Activated CD4-positive, alpha-beta T cell treated with anti-CD3 and anti-CD28 coated beads for 36 hours (primary cell): ENCODE data around the gene ALPG. TPM values are rescaled to one million over a fixed set of nuclear protein-coding genes. Genes with fewer than 3 reads are reported as not detected.
"Not testable (repeated sequence)": the region's sequence is repeated elsewhere in the genome, so short reads cannot be mapped to it uniquely, and the experiment has no call there.

ENCODE experiments used
- ATAC-seq: fragments of 200-7000 bp; cut with Tn5 transposase; one replicate; pipeline ENCODE4 v1.10.0; 2021; ENCODE audit warnings: mild to moderate bottlenecking, moderate library complexity
- CTCF ChIA-PET: fragments of 350-600 bp; sonication (Branson Sonifier 250); formaldehyde crosslinking; loops from one replicate; lab custom pipeline; 2021; ENCODE audit warnings: antibody characterized with exemption; lab: Charles Lee
- POLR2A ChIA-PET: fragments of 350-600 bp; sonication (Branson Sonifier 250); formaldehyde crosslinking; loops from one replicate; lab custom pipeline; 2021; ENCODE audit warnings: antibody characterized with exemption, inconsistent platforms; lab: Charles Lee
- DNase-seq: peaks from one replicate; pipeline ENCODE4 v3.0.0-alpha.2; 2020
- H3K27ac Mint-ChIP-seq: one replicate; pipeline ENCODE4 v1.8.0; 2021; ENCODE audit warnings: mixed read lengths
- H3K27me3 Mint-ChIP-seq: one replicate; pipeline ENCODE4 v1.8.0; 2021; ENCODE audit warnings: mixed read lengths
- H3K36me3 Mint-ChIP-seq: one replicate; pipeline ENCODE4 v1.8.0; 2021; ENCODE audit warnings: low read depth, mixed read lengths
- H3K4me1 Mint-ChIP-seq: one replicate; pipeline ENCODE4 v1.8.0; 2021; ENCODE audit warnings: mixed read lengths
- H3K4me3 Mint-ChIP-seq: one replicate; pipeline ENCODE4 v1.8.0; 2021; ENCODE audit warnings: mild to moderate bottlenecking, moderate library complexity, mixed read lengths
- H3K9me3 Mint-ChIP-seq: one replicate; pipeline ENCODE4 v1.8.0; 2021; ENCODE audit warnings: low read depth, mixed read lengths
- intact Hi-C, 2 experiments: fragments of 100-400 bp; cut with DNase I in 1 of 2; cut with micrococcal nuclease in 1 of 2; formaldehyde crosslinking; loops; one replicate each; pipeline versions ENCODE4 v1.14.2 to v1.15.1; 2022 to 2024; cut with DNase I, micrococcal nuclease
- total RNA-seq, 2 experiments: library from RNA; stranded (reverse); gene quantifications; one replicate each; pipeline ENCODE4 v1.2.3, GENCODE V29; 2021

Gene ALPG
- total RNA-seq, 2 experiments from 2014 or later = not detected

DNA sequence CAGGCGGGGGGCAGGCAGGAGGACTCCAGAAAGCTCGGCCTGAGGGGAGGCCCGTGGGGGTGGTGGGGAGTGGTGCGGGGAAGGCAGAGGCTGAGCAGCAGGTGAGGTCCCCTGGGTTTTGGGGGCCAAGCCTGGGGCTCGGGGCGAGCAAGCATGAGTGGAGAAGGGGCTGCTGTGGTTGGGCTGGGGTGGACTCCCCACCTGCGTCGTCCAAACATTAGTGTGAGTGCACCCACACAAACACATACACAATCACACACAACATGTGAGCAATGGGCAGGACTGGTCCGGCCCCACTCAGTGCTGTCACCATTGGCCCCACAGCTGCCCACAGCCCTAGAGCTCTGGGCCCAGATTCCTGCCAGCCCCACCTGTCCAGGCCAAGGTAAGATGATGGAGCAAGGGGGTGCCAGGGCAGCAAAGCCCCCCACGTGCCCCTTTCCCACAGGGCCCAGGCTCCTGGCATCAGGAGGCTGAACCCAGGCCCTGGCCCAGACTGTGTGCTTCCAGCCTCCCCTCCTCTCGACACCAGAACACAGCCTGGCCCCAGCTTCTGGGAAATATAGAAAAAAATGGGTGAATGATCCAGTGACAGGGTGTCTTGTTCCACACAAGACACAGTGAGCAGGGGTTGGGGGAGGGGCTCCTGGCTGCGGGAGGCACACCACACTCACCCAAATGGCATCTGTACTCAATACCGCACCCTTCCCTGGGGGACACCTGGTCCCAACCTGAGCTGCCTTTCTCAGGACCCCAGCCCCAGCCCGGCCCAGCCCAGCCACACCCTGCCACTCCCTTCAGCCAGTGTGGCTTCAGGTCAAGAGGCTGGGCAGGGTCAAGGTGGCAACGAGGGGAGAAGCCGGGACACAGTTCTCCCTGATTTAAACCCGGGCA is 28.6 kb upstream of the ALPG start:
- Mint-ChIP-seq H3K4me3 (no peak overlapping the region), H3K4me1 (no peaks in the 10 kb centered on the region), H3K27ac (no peak overlapping the region), H3K36me3 (no peaks in the 10 kb centered on the region), H3K27me3 (peaks cover 9% of the 10 kb centered on the region), H3K9me3 (no peaks in the 10 kb centered on the region)
- ChIA-PET POLR2A (interaction anchor here (1.3 kb wide), 1 partner anchor 8 kb away, joined by 8 read pairs; no protein-coding TSS in a partner anchor), CTCF (no interaction called here)
- intact Hi-C loops = no loop called here
- no peak for ATAC-seq
- no peak for DNase-seq

- POLR2A ChIA-PET = interaction anchor here (1.3 kb wide), 1 partner anchor 9 kb away, joined by 8 read pairs; no protein-coding TSS in a partner anchor
- CTCF ChIA-PET = not testable (repeated sequence)
Measured at GRCh38 chr2:232378735-232379151, 27.9 kb upstream of the ALPG start, which contains the start of gene ALPP. TSS of gene ALPP (plus strand) at chr2:232378751. CDS start at chr2:232378803, 52 bp downstream.

GRCh38 chr2:232379610-232380590 is 26.7 kb upstream of the ALPG start:
- H3K4me3 Mint-ChIP-seq, DNase-seq, H3K9me3 Mint-ChIP-seq, CTCF ChIA-PET, H3K27ac Mint-ChIP-seq, H3K4me1 Mint-ChIP-seq, H3K36me3 Mint-ChIP-seq, intact Hi-C loops, ATAC-seq: not testable (repeated sequence)
- POLR2A ChIA-PET = interaction anchor here (0.6 kb wide), 1 partner anchor 189 kb away, joined by 3 read pairs; no protein-coding TSS in a partner anchor
- H3K27me3 Mint-ChIP-seq = peaks cover 20% of the 10 kb centered on the region

More at GRCh38 chr2:232378735-232379151, 27.9 kb upstream of the ALPG start, which contains the start of gene ALPP:
- H3K36me3 Mint-ChIP-seq, DNase-seq, intact Hi-C loops, H3K27ac Mint-ChIP-seq, H3K4me3 Mint-ChIP-seq, H3K4me1 Mint-ChIP-seq, ATAC-seq, H3K9me3 Mint-ChIP-seq: not testable (repeated sequence)
- H3K27me3 Mint-ChIP-seq = peaks cover 12% of the 10 kb centered on the region

DNA sequence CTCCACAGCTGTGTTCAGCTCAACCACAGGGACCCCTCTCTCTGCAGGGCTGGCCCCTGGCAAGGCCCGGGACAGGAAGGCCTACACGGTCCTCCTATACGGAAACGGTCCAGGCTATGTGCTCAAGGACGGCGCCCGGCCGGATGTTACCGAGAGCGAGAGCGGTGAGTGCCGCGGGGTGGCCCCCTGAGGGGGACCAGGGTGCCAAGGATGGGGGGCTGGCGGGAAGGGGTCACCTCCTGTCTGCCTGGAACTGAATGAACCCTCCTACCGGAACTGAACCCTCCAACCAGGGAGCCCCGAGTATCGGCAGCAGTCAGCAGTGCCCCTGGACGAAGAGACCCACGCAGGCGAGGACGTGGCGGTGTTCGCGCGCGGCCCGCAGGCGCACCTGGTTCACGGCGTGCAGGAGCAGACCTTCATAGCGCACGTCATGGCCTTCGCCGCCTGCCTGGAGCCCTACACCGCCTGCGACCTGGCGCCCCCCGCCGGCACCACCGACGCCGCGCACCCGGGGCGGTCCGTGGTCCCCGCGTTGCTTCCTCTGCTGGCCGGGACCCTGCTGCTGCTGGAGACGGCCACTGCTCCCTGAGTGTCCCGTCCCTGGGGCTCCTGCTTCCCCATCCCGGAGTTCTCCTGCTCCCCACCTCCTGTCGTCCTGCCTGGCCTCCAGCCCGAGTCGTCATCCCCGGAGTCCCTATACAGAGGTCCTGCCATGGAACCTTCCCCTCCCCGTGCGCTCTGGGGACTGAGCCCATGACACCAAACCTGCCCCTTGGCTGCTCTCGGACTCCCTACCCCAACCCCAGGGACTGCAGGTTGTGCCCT is 25.2 kb upstream of the ALPG start:
- peaks cover 34% of the 10 kb centered on the region for H3K27me3 Mint-ChIP-seq
- H3K4me1 Mint-ChIP-seq, CTCF ChIA-PET, POLR2A ChIA-PET, H3K9me3 Mint-ChIP-seq, intact Hi-C loops, H3K36me3 Mint-ChIP-seq: not testable (repeated sequence)
- ATAC-seq = peak; percentile 85
- peak; percentile 62 for DNase-seq
- peak overlapping the region; percentile 32 for H3K4me3 Mint-ChIP-seq
- peak overlapping the region; percentile 60 for H3K27ac Mint-ChIP-seq

DNA sequence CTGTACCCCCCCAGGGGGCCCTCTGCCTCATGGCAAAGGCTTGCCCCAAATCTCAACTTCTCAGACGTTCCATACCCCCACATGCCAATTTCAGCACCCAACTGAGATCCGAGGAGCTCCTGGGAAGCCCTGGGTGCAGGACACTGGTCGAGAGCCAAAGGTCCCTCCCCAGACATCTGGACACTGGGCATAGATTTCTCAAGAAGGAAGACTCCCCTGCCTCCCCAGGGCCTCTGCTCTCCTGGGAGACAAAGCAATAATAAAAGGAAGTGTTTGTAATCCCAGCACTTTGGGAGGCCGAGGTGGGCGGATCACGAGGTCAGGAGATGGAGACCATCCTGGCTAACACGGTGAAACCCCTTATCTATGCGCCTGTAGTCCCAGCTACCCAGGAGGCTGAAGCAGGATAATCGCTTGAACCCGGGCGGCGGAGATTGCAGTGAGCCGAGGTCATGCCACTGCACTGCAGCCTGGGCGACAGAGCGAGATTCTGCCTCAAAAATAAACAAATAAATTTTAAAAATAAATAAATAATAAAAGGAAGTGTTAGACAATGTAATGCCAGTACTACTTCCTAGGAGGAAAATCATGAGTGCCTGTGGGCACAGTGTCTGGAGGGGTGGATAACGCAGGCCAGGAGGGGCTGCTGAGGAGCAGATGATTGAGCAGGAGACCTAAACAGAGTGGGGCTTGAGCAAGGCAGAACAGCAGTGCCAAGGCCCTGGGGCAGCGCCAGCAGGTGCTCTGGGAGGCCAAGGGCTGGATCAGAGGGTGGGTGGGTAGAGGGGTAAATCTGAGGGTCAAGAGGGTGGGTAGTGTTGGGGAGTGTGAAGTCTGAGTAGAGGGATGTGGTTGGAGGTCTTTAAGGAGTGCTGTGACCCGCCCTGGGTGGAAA is 24.1 kb upstream of the ALPG start:
- H3K9me3 Mint-ChIP-seq = no peaks in the 10 kb centered on the region
- peaks cover 2% of the 10 kb centered on the region for H3K4me1 Mint-ChIP-seq
- H3K27ac Mint-ChIP-seq = no peak overlapping the region
- ATAC-seq (no peak), DNase-seq (no peak)
- ChIA-PET CTCF (no interaction called here), POLR2A (no interaction called here)
- no peak overlapping the region for H3K4me3 Mint-ChIP-seq
- intact Hi-C loops = no loop called here
- H3K36me3 Mint-ChIP-seq = no peaks in the 10 kb centered on the region
- peaks cover 38% of the 10 kb centered on the region for H3K27me3 Mint-ChIP-seq

- intact Hi-C loops = no loop called here
- ChIA-PET POLR2A (no interaction called here), CTCF (no interaction called here)
- no peaks in the 10 kb centered on the region for H3K9me3 Mint-ChIP-seq
- H3K27ac Mint-ChIP-seq = no peak overlapping the region
- H3K4me3 Mint-ChIP-seq = no peak overlapping the region
- no peak for ATAC-seq
- no peaks in the 10 kb centered on the region for H3K36me3 Mint-ChIP-seq
- H3K27me3 Mint-ChIP-seq = peaks cover 42% of the 10 kb centered on the region
- peaks cover 2% of the 10 kb centered on the region for H3K4me1 Mint-ChIP-seq
- DNase-seq = no peak
Measured at GRCh38 chr2:232384466-232384865, 22.2 kb upstream of the ALPG start.

DNA sequence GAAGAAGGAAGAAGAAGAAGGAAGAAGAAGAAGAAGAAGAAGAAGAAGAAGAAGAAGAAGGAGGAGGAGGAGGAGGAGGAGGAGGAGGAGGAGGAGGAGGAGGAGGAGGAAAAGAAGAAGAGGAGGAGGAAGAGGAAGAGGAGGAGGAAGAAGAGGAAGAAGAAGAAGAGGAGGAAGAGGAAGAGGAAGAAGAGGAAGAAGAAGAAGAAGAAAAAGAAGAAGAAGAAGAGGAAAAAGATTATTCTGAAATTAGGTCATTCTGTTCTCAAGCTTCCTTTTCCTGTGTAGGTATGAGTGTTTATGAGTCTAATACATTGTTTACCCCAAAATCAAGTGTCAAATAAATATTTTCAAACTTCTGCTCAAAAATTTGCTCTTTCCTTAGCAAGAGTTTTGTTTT is 21.6 kb upstream of the ALPG start:
- H3K9me3 Mint-ChIP-seq, H3K27ac Mint-ChIP-seq, DNase-seq, CTCF ChIA-PET, POLR2A ChIA-PET, intact Hi-C loops, H3K4me3 Mint-ChIP-seq, H3K36me3 Mint-ChIP-seq, ATAC-seq, H3K4me1 Mint-ChIP-seq: not testable (repeated sequence)
- peaks cover 47% of the 10 kb centered on the region for H3K27me3 Mint-ChIP-seq

GRCh38 chr2:232385660-232386489 is 20.8 kb upstream of the ALPG start:
- H3K4me3 Mint-ChIP-seq = no peak overlapping the region
- no peak for ATAC-seq
- H3K27me3 Mint-ChIP-seq = peaks cover 51% of the 10 kb centered on the region
- POLR2A ChIA-PET = no interaction called here
- CTCF ChIA-PET = interaction anchor here (1.2 kb wide), 1 partner anchor 29 kb away, joined by 3 read pairs; no protein-coding TSS in a partner anchor
- no peaks in the 10 kb centered on the region for H3K36me3 Mint-ChIP-seq
- no peak overlapping the region for H3K27ac Mint-ChIP-seq
- intact Hi-C loops = no loop called here
- H3K4me1 Mint-ChIP-seq = peaks cover 2% of the 10 kb centered on the region
- no peaks in the 10 kb centered on the region for H3K9me3 Mint-ChIP-seq
- DNase-seq = no peak

DNA sequence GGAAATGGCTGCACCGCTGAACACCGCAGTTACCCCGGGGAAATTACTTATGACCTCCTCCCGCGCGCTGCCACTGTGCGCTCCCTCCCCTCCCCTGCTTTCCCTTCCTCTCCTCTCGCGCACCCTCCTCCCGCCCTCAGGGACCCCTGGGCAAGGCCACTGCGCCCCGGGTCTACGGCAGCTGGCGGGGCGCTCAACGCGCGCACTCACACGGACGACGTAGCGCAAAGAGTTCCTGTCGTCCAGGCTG is 20.2 kb upstream of the ALPG start:
- POLR2A ChIA-PET = no interaction called here
- DNase-seq (no peak), ATAC-seq (no peak)
- Mint-ChIP-seq H3K36me3 (no peaks in the 10 kb centered on the region), H3K4me3 (no peak overlapping the region), H3K4me1 (peaks cover 2% of the 10 kb centered on the region), H3K27ac (no peak overlapping the region), H3K27me3 (peaks cover 52% of the 10 kb centered on the region), H3K9me3 (no peaks in the 10 kb centered on the region)
- CTCF ChIA-PET = interaction anchor here (1.2 kb wide), 1 partner anchor 29 kb away, joined by 3 read pairs; no protein-coding TSS in a partner anchor
- intact Hi-C loops = no loop called here
